ENCODE results near the gene FMO2. TPM values are rescaled to one million over a fixed set of nuclear protein-coding genes. Genes with fewer than 3 reads are reported as not detected.

FMO2 gene
- total RNA-seq, 4 donors from 2014 or later: 36.0 to 179 (median 89.4) TPM

- DNase-seq (ENCODE audit: low spot score) (no peak), ATAC-seq (ENCODE audit: low FRiP score) (no peak)
Observed at GRCh38 chr1:171217658-171218443, 32.8 kb downstream of the FMO2 start.

GRCh38 chr1:171218661-171219060 lies 33.6 kb downstream of the FMO2 start:
- no peak for TF ChIP-seq CTCF (IDR thresholded peaks at IDR 0.05)
- ATAC-seq (ENCODE audit: low FRiP score): no peak
- DNase-seq (ENCODE audit: low spot score): no peak

More at GRCh38 chr1:171217658-171218443, 32.8 kb downstream of the FMO2 start:
- no peak for TF ChIP-seq CTCF (IDR thresholded peaks at IDR 0.05)

- DNase-seq (ENCODE audit: low spot score): no peak
- TF ChIP-seq CTCF (IDR thresholded peaks at IDR 0.05): no peak
Observed at GRCh38 chr1:171219346-171220080, 34.4 kb downstream of the FMO2 start.

GRCh38 chr1:171220081-171220420 lies 35.0 kb downstream of the FMO2 start:
- DNase-seq (ENCODE audit: low spot score) (no peak), ATAC-seq (ENCODE audit: low FRiP score) (no peak)
- no peak for TF ChIP-seq CTCF (IDR thresholded peaks at IDR 0.05)

More at GRCh38 chr1:171219346-171220080, 34.4 kb downstream of the FMO2 start:
- ATAC-seq (ENCODE audit: low FRiP score): no peak

GRCh38 chr1:171220581-171221054 lies 35.5 kb downstream of the FMO2 start:
- TF ChIP-seq CTCF (IDR thresholded peaks at IDR 0.05): no peak
- DNase-seq (ENCODE audit: low spot score): no peak
- ATAC-seq (ENCODE audit: low FRiP score): no peak

GRCh38 chr1:171221665-171222591 lies 36.8 kb downstream of the FMO2 start:
- DNase-seq (ENCODE audit: low spot score): no peak
- TF ChIP-seq CTCF (IDR thresholded peaks at IDR 0.05): no peak
- ATAC-seq (ENCODE audit: low FRiP score): no peak

All from omental fat pad (tissue), 4 donors.